HepG2 (cell line): Measurements from ENCODE around the gene PSMB3. TPM values are rescaled to one million over a fixed set of nuclear protein-coding genes. Genes with fewer than 3 reads are reported as not detected.

Experiments used
- CEBPZ ChIP-seq: IDR thresholded peaks from 2 replicates; pipeline ENCODE4 v1.6.1; 2012; ENCODE audit warnings: low read length, improper control_type of control experiment
- GPBP1L1 ChIP-seq: sonication (generic); formaldehyde crosslinking; IDR thresholded peaks from 2 replicates; pipeline ENCODE4 v1.5.0; 2020; ENCODE audit warnings: mild to moderate bottlenecking, missing genetic modification reagents
- HNF4G ChIP-seq, 2 experiments: sonication (generic) in 1 of 2; formaldehyde crosslinking in 1 of 2; IDR thresholded peaks; 2 replicates each; pipeline versions ENCODE4 v1.4.0 to v1.6.1; 2011 to 2020; ENCODE audit warnings: borderline replicate concordance in 2 of 2, low read depth in 2 of 2, mild to moderate bottlenecking in 2 of 2, low read length in 1 of 2, missing genetic modification reagents in 1 of 2, moderate library complexity in 1 of 2
- PHF21A ChIP-seq: sonication (generic); formaldehyde crosslinking; IDR thresholded peaks from 2 replicates; pipeline ENCODE4 v1.5.0; 2020; ENCODE audit warnings: mild to moderate bottlenecking, missing genetic modification reagents
- SIN3B ChIP-seq: fragments of 150-350 bp; IDR thresholded peaks from 2 replicates; pipeline ENCODE4 v1.6.1; 2014; ENCODE audit warnings: low read length
- TFDP2 ChIP-seq: sonication (generic); formaldehyde crosslinking; IDR thresholded peaks from 2 replicates; pipeline ENCODE4 v1.4.0; 2020; ENCODE audit warnings: missing genetic modification reagents
- UBTF ChIP-seq: sonication (generic); formaldehyde crosslinking; IDR thresholded peaks from 2 replicates; pipeline ENCODE4 v1.4.0; 2020; ENCODE audit warnings: mild to moderate bottlenecking, missing genetic modification reagents
- ZBTB4 ChIP-seq: sonication (generic); formaldehyde crosslinking; IDR thresholded peaks from 2 replicates; pipeline ENCODE4 v1.4.0; 2020; ENCODE audit warnings: missing genetic modification reagents, mild to moderate bottlenecking, borderline replicate concordance
- ZBTB42 ChIP-seq: sonication (generic); formaldehyde crosslinking; IDR thresholded peaks from 2 replicates; pipeline ENCODE4 v1.5.0; 2020; ENCODE audit warnings: mild to moderate bottlenecking, missing genetic modification reagents
- ZFP90 ChIP-seq: sonication (generic); formaldehyde crosslinking; IDR thresholded peaks from 2 replicates; pipeline ENCODE4 v1.8.0; 2022; ENCODE audit warnings: missing genetic modification reagents, mild to moderate bottlenecking, inconsistent platforms, borderline replicate concordance
- ZKSCAN8 ChIP-seq: IDR thresholded peaks from 2 replicates; pipeline ENCODE4 v1.6.1; 2016; ENCODE audit warnings: borderline replicate concordance, missing genetic modification reagents, missing compliant biosample characterization
- ZNF121 ChIP-seq: sonication (generic); formaldehyde crosslinking; IDR thresholded peaks from 2 replicates; pipeline ENCODE4 v1.5.0; 2020; ENCODE audit warnings: mild to moderate bottlenecking, missing genetic modification reagents
- ZNF446 ChIP-seq: sonication (generic); formaldehyde crosslinking; IDR thresholded peaks from 2 replicates; pipeline ENCODE4 v1.5.0; 2020; ENCODE audit warnings: mild to moderate bottlenecking, missing genetic modification reagents
- ZNF557 ChIP-seq: sonication (generic); formaldehyde crosslinking; IDR thresholded peaks from 2 replicates; pipeline ENCODE4 v1.4.0; 2020; ENCODE audit warnings: missing genetic modification reagents
- polyA plus RNA-seq, 8 experiments: library from polyadenylated mRNA; depleted of rRNA in 3 of 8; stranded (reverse) in 7 of 8; unstranded in 1 of 8; fragments of >200 nt; fragmentation: Illumina TruSeq in 4 of 8; extraction: Trizol in 4 of 8; gene quantifications; 2 replicates each; pipeline versions ENCODE4 v1.2.1 to v1.2.3, GENCODE V29; 2011 to 2016; ENCODE audit warnings: low read depth in 4 of 8, missing spikeins in 1 of 8, mixed read lengths in 1 of 8; ENCODE audit not compliant: insufficient read depth in 1 of 8
- total RNA-seq, 5 experiments: library from RNA; depleted of rRNA; stranded (reverse); fragments of >200 nt; fragmentation: Illumina TruSeq; extraction: Trizol; gene quantifications; 2 replicates each; pipeline ENCODE4 v1.2.3, GENCODE V29; 2016; ENCODE audit warnings: low read depth in 1 of 5
- TF ChIP-seq, protein P1 (sequence below): sonication (generic); formaldehyde crosslinking; IDR thresholded peaks from 2 replicates; pipeline ENCODE4 v1.5.0; 2020; ENCODE audit warnings: missing genetic modification reagents

Gene PSMB3
- total and polyA plus RNA-seq, 2 of the 13 experiments (the other 11 are each of a cell fraction or from before 2014, with no cell fraction given): 366 to 517 TPM

GRCh38 chr17:38751808-38752307, 683 bp upstream of the PSMB3 start (continued):
- TF ChIP-seq GPBP1L1 (no peak), ZBTB42 (CRISPR knock-in tag) (no peak), ZNF121 (CRISPR knock-in tag) (no peak), ZNF557 (CRISPR knock-in tag) (no peak), ZKSCAN8 (CRISPR knock-in tag) (0 out of 2 replicates have a peak, but pooled peaks have one; percentile 76), ZBTB4 (CRISPR knock-in tag) (no peak), TFDP2 (CRISPR knock-in tag) (peak; percentile 67), CEBPZ (no peak), ZNF446 (no peak), PHF21A (peak; percentile 42), HNF4G (IDR thresholded peaks at IDR 0.05; ENCODE audit: borderline replicate concordance, low read depth, low read length) (no peak), HNF4G (CRISPR knock-in tag; IDR thresholded peaks at IDR 0.05; ENCODE audit: borderline replicate concordance, low read depth) (0 out of 2 replicates have a peak, but pooled peaks have one; percentile 40), ZFP90 (CRISPR knock-in tag) (peak; percentile 62), UBTF (CRISPR knock-in tag) (peak; percentile 63), SIN3B (0 out of 2 replicates have a peak, but pooled peaks have one; percentile 38)
- TF ChIP-seq, protein P1, sequence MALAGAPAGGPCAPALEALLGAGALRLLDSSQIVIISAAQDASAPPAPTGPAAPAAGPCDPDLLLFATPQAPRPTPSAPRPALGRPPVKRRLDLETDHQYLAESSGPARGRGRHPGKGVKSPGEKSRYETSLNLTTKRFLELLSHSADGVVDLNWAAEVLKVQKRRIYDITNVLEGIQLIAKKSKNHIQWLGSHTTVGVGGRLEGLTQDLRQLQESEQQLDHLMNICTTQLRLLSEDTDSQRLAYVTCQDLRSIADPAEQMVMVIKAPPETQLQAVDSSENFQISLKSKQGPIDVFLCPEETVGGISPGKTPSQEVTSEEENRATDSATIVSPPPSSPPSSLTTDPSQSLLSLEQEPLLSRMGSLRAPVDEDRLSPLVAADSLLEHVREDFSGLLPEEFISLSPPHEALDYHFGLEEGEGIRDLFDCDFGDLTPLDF: 0 out of 2 replicates have a peak, but pooled peaks have one; percentile 11
